Anterior cingulate cortex (tissue), 58 donors: ENCODE results near the gene RNLS.
"Not testable (repeated sequence)": the region's sequence is repeated elsewhere in the genome, so short reads cannot be mapped to it uniquely, and the experiment has no call there.

Source experiments
- DNase-seq, 58 donors: peaks; one replicate each; lab custom pipeline; 2025; lab: John Stamatoyannopoulos, UW

Gene RNLS

DNA sequence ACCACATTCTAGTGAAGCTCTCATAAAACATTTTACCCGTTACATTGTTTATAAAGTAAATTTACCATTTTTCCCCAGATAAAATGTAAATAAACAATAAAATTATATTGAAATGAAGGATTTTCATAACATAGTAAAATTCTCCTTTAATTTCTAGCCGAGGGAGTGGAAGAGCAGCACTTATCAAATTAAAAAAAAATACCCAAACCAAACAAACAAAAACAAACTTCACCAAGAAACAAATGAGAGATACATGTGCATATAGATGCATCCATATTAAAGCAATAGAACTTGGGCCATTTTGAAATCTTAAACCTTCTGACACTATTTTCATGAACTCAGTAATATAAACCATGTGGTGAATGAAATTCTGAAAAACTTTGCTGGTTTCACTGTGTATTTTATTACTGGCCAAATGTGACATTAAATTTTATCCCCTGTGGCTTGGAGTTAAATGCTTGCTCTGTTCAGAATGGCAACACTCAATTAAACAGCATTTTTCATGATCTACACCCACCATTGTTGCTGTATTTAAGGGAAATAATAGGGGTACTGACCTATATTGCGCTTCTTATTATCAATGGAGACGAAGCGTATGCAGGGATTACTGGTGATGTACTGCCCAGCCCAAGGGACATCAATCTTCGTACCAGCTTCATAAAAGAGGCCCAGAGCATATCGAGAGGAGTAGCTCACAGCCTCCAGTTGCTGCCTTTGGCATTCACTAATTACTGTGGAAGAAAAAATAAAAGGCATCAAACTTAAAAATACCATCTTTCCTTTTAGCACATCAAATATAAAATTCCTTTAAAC, 220.9 kb downstream of the RNLS start:
- no peak for DNase-seq

DNA sequence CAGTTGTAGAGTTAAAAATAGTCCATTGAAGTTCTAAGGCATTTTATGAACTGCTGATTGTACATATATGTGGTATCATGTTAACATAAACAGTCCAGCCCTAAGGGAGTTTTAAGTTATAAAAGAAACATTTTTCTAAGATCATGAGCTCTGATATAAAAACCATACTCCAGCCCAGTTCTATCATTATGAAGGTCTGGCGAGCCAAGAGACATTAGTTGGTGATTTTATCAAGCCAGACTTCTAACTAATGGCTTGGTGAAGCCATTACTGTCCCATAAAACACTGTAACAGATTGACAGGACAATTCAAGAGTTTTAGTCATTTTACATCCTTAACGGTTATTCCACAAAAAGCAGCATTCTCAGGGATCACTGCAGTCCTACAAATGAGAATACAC, 221.6 kb downstream of the RNLS start:
- DNase-seq = no peak

DNA sequence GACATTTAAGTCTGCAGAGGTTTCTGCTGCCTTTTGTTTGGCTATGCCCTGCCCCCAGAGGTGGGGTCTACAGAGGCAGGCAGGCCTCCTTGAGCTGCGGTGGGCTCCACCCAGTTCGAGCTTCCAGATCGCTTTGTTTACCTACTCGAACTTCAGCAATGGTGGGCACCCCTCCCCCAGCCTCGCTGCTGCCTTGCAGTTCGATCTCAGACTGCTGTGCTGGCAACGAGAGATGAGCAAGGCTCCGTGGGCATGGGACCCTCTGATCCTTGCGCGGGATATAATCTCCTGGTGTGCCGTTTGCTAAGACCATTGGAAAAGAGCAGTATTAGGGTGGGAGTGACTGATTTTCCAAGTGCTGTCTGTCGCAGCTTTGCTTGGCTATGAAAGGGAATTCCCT, 227.4 kb downstream of the RNLS start:
- not testable (repeated sequence) for DNase-seq

DNA sequence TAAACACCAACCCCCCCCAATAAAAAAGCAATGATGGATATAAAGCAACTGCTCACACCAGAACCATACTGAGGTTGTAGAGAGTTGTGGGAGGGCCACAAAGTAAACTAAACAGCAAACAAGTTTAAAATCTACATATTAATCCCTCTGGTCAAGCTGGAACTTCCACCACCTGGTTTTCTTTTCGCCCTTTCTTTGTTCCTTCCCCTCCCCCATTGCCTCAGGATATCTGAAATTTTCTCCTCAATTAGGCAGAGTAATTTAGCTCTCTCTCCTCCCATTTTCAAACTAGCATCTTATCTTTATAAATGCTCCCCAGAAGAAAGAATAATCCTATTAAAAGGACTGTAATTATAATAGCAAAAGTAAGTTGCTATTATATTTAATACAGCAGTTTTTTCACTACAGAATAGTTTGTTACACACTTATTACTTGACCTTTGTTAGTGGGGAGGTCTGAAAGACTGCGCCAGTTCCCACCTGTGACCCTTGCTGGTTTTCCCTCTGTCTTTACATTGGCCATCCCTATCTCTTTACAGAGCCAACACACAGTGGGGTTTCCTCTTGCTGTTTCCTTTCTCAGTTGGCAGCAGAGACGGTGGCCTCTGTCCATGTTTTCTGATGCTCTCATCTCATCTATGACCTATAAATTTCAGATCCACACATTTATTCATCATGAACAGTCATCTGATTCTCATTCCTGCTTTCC, 235.4 kb downstream of the RNLS start:
- no peak for DNase-seq

DNA sequence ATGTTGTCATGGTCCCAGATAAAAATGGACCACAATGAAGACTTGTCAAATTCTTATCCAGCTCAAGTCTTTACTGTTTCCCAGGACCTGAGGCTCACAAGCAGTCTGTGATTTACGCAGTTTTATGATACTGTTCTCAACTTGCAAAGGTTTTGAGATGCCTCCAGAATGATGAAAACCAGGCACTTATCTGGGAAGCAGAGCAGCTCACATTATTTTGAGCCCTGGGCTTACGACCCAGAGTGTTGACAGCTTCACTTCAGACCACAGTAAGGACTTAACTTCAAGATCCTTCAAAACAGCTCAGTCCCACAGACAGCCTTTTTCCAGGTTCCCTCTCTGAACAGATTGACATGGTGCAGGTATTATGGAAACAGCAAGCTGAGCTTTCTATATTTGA, 236.1 kb downstream of the RNLS start:
- DNase-seq = no peak

DNA sequence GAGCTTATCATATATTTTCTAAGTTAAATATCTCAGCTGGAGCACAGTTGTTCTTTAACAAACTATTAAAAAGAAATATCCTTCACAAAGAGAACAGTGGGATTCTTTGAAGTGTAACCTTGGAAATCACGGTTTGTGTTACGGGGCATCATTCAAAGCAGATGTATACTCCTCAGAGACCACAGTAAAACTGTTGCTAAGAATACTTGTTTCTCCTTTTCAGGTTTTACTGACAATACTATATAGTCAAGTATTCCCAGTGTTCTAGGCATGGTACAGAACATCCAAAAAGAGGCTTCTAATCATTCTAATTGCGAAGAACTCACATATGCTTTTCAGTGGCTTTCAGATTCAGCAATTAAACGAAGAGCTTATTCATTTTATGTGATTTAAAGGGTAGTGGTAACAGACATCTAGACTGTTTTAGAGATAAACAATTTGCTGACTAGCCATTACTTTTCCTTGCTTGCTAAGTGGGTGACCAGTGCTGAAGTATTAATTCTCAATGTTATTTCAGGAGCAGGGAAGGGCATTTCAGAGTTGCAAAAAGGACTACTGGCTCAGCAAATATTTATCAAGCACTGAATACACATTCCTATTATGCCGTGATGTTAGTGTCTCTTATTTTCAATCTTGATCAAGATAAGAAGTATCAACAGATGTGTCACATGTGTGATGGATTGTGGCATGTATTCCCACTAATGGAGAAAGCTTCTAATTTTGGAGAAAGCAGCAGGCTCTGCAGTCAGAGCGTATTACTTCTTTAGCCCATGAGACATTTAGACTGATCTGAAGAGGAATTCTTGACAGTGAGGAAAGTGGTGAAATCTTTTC, 236.8 kb downstream of the RNLS start:
- DNase-seq = no peak

DNA sequence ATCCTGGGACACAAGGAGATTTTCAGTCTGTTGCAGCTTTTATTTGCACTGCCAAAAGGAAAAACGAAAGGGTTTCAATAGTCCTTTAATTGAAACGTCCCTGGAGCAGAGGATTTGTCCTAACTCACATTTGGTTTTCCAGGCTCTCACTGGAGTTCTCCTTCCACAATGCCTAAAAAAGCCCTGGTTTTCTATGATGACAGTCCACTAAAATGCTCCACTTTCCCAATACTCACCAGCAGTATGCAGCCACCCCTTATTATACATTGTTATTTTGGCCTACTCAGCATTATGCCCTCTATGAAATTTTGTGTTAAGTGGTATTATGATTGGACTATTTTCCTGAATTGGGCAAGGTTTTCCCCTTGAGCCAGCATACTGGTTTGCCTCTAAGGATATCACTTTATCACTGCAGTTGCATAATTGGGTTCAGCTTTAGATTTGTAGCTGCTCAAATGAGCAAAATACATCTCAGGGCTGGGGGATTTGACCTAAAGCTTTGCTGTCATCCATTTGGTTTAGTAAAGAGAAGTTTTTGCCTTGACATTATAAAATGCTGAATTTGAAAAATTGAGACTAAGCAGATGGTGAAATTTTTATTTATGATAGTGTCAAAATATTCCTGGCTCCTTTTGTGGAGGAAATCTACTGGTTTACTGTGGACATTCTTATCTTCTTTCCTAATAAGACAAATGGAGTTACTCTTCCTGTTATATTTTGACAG, 239.2 kb downstream of the RNLS start:
- DNase-seq = peak in 2 of 58 donors; percentile 0 to 9

DNA sequence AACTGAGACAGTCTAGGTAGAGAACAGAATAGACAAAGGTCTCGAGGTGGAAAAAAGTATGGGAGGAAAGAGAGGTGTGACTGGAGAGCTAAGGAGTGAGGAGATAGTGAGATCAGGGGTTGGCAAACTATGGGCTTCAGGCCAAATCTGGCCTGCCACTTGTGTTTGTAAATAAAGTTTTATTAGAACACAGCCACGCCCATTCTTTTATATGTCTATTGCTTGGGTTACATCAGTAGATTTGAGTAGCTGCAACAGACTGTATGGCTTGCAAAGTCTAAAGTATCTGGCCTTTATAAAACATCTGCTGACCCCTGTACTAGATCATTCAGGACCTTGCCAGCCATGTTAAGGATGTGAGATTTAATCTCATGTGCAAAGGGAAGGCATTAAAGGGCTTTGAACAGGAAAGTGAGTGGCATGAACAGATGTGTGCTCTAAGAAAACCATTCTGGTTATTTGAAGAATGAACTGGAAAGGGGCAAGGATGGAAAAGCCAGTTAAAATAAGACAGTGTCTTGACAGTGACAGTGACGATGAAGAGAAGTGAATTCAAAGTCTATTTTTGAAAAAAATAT, 240.3 kb downstream of the RNLS start:
- DNase-seq = no peak

DNA sequence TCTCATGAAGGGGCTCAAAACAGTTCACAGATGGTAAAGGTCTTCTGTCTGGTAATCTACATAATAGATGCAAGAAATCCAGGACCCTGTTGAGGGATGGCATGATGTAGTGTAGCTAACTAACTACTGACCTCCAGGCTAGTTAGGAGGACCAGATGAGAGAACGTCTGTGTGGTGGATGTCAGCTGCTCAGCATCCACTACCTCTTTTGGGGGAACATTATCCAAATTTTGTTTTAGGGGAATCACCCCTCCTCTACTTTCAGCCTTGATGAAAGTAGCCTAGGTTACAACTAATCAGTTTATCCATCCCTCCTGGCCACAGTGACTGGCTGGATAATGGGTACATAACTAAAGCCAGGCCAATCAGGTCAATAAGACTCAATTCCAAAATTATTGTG, 246.0 kb downstream of the RNLS start:
- DNase-seq = no peak

DNA sequence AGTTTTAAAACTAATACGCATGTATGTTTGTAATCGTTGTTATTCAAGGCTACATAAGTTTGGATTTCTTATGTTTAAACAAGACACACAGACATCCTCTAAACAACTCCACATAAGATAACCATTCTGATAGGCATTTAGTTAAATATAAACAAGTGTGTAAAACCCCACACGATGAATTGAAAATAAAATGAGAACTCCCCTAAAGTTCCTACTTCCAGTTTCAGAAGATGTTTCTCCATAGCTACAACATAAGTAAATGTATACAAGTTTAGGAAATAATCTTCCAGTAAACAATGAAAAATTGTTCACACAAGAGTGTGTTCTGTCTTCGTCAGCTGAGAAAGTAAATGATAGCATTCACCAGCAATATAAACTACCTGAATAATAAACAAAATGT, 246.8 kb downstream of the RNLS start:
- DNase-seq = no peak

DNA sequence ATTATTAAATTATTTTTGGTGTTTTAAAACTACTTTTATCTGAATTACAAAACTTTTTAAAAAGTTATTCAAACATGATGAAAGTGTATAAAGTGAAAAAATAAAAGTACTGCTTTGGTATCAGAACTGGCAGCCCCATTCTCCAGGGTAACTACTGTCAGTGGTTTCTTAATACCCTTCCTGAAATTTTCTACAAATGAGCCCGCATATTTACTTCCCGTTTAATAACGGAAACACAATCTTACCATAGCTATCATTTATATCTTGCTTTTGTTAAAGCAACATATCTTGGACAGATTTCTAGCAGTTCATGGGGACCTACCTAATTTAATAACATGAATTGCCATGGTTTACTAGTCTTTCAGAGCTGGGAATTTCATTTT, 249.9 kb downstream of the RNLS start:
- DNase-seq = no peak

DNA sequence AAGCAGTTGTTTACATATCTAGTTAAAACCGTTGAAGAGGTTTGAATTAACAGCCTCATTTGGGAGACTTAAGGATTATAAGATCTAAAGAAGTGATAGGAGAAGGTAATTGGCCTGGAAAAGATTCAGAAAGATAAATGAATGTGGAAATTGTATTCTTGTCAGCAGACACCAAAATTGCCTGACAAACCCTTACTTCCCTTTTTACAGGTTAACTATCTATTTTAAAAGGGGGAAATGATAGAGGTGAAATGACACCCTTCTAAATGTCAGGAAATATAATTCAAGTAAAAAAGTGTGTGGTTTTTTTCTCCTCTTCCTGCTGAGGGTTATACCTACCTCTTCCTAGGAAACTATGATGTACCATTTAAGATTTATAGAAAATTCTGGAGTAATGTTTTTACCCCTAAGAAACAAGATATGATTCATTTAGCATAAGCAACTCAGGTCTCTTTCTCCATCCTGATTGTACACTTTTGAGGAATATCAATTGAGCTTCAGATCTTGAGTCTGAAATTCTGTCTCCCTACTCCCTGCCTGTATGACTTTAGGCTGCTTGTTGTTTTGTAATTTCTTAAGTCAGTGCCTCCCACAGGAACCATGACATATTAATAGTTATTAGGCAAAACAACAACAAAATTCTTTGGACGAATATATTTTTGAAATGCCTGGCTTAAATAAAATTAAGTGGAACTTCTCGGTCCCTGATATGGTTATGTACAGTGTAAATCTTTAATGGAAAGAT, 250.4 kb downstream of the RNLS start:
- no peak for DNase-seq

DNA sequence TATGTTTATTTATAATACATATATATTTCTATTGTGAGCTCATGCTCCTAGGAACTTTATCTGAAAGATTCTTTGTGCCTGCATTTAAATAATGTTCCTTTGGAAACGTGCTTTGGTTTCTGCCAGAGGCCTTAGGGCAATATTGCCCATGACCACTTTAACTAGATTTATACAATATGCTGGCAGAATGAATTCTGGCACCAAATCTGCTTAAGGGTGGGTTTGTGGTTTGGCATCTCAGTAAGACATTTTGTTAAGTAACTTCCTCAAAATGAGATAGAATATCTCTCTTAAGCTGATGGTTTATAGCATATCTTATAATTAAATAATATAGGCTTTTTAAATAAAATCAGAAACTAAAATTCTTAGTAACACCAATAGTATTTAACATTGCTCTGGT, 252.9 kb downstream of the RNLS start:
- no peak for DNase-seq

DNA sequence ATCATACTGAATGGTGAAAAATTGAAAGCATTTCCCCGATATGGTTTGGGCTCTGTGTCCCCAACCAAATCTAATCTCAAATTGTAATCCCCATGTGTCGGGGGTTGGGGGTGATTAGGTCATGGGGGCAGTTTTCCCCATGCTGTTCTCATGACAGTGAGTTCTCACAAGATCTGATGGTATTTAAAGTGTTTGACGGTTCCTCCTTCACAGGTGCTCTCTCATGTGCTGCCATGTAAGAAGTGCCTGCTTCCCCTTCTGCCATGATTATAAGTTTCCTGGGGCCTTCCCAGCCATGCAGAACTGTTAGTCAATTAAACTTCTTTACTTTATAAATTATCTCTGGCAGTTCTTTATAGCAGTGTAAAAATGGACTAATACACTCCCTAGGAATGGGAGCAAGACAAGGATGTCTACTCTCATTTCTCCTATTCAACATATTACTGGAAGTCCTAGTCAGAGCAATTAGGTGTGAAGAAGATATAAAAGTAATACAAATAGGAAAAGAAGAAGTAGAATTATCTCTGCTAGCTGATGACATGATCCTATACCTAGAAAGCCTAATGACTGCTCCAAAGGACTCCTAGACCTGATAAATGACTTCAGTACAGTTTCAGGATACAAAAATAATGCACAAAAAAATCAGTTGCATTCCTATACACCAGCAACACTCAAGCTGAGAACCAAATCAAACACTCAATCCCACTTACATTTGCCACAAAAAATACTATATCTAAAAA, 260.6 kb downstream of the RNLS start:
- no peak for DNase-seq

DNA sequence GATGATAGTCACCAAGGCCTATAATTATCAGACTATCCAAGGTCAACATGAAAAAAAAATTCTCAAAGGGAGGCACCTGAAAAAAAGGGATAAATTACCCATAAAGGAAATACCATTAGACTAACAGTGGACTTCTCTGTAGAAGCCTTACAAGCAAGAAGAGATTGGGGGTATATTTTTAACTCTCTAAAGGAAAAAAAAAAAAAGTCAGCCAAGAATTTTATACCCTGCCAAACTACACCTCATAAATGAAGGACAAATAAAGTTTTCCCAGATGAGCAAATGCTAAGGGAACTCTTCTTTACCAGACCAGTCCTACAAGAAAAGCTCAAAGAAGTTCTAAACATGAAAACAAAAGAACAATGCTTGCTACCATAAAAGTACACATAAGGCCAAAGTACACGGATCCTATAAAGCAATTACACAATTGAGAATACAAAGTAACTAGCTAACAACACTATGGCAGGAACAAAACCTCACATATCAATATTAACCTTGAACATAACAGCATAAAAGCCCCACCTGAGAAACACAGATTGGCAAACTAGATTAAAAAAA, 263.1 kb downstream of the RNLS start:
- DNase-seq = no peak

DNA sequence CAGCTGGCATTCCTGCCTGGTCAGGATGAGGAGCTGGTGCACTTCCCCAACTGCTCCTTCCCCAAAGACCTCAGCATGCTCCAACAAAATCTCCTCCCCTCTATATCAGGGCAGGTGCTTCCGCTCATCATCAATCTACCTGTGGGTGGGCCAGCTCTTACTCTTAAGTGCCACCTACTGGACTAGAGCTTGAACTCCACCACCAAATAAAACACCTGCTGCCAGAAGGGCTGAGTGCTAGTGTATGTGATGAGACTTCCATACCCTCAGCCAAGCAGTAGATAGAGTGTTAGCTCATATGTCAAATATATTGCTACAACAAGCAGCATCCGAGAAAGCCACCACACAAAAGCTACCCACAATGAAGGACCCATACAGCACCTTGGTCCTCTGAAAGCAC, 264.3 kb downstream of the RNLS start:
- no peak for DNase-seq

DNA sequence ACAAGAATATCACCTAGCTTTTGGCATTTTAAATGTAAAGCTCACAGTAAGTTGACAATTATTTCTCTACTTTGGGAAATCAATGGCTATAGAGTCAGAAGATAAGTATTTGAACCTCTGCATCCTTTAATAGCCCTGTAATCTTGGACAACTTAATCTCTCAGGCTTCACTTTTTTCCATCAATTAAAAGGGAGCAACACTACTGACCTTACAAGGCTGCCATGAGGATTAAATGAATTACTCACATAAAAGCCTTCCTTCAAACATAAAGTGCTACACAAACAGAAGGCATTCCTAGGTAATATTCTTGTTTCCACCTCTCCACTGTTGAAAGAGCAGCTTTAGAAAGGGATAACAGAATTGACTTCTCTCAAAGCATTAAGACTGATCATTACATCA, 266.0 kb downstream of the RNLS start:
- no peak for DNase-seq

DNA sequence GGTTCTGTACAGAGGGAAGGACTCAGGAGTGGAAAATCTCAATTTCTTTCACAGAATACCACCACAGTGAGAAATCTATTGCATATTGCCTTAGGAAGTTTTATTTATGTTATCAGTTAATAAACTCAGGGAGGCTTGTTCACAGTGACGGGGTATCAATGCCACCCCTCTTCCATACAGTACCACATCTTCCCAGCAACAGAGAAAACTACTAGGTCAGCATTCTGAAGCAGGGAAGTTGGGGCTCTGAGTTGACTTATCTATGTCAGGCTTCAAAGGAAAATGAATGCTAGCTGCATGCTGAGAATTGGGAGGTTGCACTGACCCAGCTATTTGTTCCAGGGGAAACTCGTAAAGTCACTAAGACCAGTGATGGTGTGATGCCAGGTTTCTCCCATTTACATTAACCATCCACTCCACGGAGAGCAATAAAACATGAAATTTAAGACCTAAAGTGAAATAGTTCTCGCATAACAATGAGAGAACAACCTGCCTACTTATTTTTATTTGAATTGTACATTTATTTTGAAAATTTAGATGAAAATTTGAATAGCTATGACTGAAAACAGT, 266.7 kb downstream of the RNLS start:
- DNase-seq = no peak
